PC-9 (cell line): Measurements from ENCODE around the gene CTBP2. TPM values are rescaled to one million over a fixed set of nuclear protein-coding genes. Genes with fewer than 3 reads are reported as not detected.

Experiments
- BruUV-seq: library from RNA; stranded (reverse); fragments of 400-500 nt; replicated peaks from 2 replicates; lab custom pipeline; 2021; lab: Mats Ljungman, UMichigan
- CTCF ChIA-PET: fragments of 300-600 bp; sonication (Branson Sonifier 250); formaldehyde crosslinking; loops from one replicate; lab custom pipeline; 2022; ENCODE audit warnings: antibody characterized with exemption; lab: Charles Lee
- POLR2A ChIA-PET: fragments of 300-600 bp; sonication (Branson Sonifier 250); formaldehyde crosslinking; loops from one replicate; lab custom pipeline; 2022; ENCODE audit warnings: antibody characterized with exemption; ENCODE audit not compliant: unreplicated experiment; lab: Charles Lee
- DNase-seq, 2 experiments: peaks; one replicate each; pipeline versions ENCODE4 v3.0.0 to v3.0.0-alpha.2; 2015 to 2022; ENCODE audit warnings: mixed read lengths in 1 of 2
- H2AFZ ChIP-seq: fragments of 200-600 bp; sonication (generic); 2 replicates; pipeline ENCODE4 v1.8.1; 2017; ENCODE audit warnings: antibody characterized with exemption
- H3F3A ChIP-seq: fragments of 200-600 bp; sonication (generic); 2 replicates; pipeline ENCODE4 v1.8.1; 2017; ENCODE audit warnings: antibody characterized with exemption, mild to moderate bottlenecking, low read depth; ENCODE audit not compliant: insufficient read depth
- H3K27ac ChIP-seq: fragments of 200-600 bp; sonication (generic); 2 replicates; pipeline ENCODE4 v1.6.1; 2016; ENCODE audit warnings: mixed run types
- H3K27me3 ChIP-seq: fragments of 200-600 bp; sonication (generic); 2 replicates; pipeline ENCODE4 v1.6.1; 2016; ENCODE audit warnings: low read depth, mixed run types; ENCODE audit not compliant: insufficient read depth
- H3K36me3 ChIP-seq: fragments of 200-600 bp; sonication (generic); 2 replicates; pipeline ENCODE4 v1.6.1; 2016; ENCODE audit warnings: low read depth, mixed run types
- H3K4me1 ChIP-seq: fragments of 200-600 bp; sonication (generic); replicated peaks from 2 replicates; pipeline ENCODE4 v1.6.1; 2016; ENCODE audit warnings: mixed run types; ENCODE audit not compliant: insufficient read depth
- H3K4me2 ChIP-seq: fragments of 200-600 bp; sonication (generic); 2 replicates; pipeline ENCODE4 v1.6.1; 2017; ENCODE audit warnings: mixed run types
- H3K4me3 ChIP-seq: fragments of 200-600 bp; sonication (generic); 2 replicates; pipeline ENCODE4 v1.6.1; 2016; ENCODE audit warnings: mixed run types
- H3K79me2 ChIP-seq: fragments of 200-600 bp; sonication (generic); 2 replicates; pipeline ENCODE4 v1.6.1; 2017; ENCODE audit warnings: low read depth, mixed run types
- H3K9me2 ChIP-seq: fragments of 200-600 bp; sonication (generic); 2 replicates; pipeline ENCODE4 v1.8.1; 2017; ENCODE audit warnings: mild to moderate bottlenecking; ENCODE audit not compliant: insufficient read depth
- H3K9me3 ChIP-seq: fragments of 200-600 bp; sonication (generic); 2 replicates; pipeline ENCODE4 v1.8.1; 2016; ENCODE audit warnings: low read depth; ENCODE audit not compliant: insufficient read depth
- H4K20me1 ChIP-seq: fragments of 200-600 bp; sonication (generic); 2 replicates; pipeline ENCODE4 v1.8.1; 2017; ENCODE audit not compliant: insufficient read depth
- EZH2 ChIP-seq: fragments of 200-600 bp; sonication (generic); IDR thresholded peaks from 2 replicates; pipeline ENCODE4 v1.8.0; 2017; ENCODE audit warnings: antibody characterized with exemption, low read depth
- intact Hi-C: fragments of 100-400 bp; cut with micrococcal nuclease; formaldehyde crosslinking; loops from one replicate; pipeline ENCODE4 v1.10.0; 2022; ENCODE audit not compliant: unreplicated experiment
- total RNA-seq: library from RNA; stranded (reverse); gene quantifications from 2 replicates; pipeline ENCODE4 v1.2.3, GENCODE V29; 2021
- TF ChIP-seq, protein P1 (sequence below): fragments of 200-600 bp; sonication (generic); conservative IDR thresholded peaks from 2 replicates; pipeline ENCODE4 v1.6.1; 2017; ENCODE audit warnings: mixed run types, antibody characterized with exemption, mild to moderate bottlenecking, moderate library complexity

The CTBP2 gene
- total RNA-seq, 1 experiment from 2014 or later = 60.5 TPM

DNA sequence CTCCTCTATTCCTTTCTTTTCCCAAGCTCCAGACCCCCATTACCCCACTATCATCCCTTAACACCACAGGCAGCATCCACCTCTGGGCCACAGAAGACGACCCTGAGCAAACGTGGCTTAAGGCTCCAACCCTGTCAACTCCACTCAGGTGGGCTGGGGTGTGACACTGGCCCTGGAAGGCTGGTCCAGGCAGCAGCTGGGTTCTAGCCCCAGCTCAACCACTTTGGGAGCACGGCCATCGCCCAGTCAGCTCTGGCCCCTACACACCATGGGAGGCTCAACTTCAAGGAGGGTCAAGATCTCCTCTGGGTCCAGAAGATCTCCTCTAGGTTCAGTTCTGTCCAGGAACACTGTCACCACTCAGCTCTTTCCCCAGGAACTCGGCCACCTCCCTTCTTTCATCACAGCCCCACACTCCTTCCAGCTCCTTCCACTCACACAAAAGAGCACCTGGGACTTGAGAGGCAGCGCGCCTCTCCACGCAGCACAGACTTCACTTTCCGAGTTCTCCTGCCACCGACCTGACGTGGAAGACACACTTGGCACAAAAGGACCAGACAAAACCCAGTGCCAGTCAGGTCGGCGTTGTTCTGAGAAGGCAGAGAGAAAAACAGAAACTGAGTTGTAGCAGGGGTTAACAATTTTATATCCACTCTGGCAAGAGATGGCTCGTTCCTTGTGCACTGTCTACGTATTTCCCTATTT, 84.1 kb downstream of the CTBP2 start:
- Histone ChIP-seq H3K79me2 (peaks cover 70% of the 10 kb centered on the region), H3K4me1 (no peaks in the 10 kb centered on the region), H3K27me3 (no peaks in the 10 kb centered on the region), H3K36me3 (0 out of 2 replicates have a peak, but pooled peaks cover 6% of the 10 kb centered on the region), H2AFZ (no peak overlapping the region), H3F3A (no peaks in the 10 kb centered on the region), H4K20me1 (peaks cover 5% of the 10 kb centered on the region; the same call in 1 of the 2 replicates), H3K4me2 (no peak overlapping the region), H3K9me2 (no peaks in the 10 kb centered on the region), H3K4me3 (no peak overlapping the region), H3K27ac (no peak overlapping the region), H3K9me3 (no peaks in the 10 kb centered on the region)
- DNase-seq = no peak
- TF ChIP-seq, protein P1, sequence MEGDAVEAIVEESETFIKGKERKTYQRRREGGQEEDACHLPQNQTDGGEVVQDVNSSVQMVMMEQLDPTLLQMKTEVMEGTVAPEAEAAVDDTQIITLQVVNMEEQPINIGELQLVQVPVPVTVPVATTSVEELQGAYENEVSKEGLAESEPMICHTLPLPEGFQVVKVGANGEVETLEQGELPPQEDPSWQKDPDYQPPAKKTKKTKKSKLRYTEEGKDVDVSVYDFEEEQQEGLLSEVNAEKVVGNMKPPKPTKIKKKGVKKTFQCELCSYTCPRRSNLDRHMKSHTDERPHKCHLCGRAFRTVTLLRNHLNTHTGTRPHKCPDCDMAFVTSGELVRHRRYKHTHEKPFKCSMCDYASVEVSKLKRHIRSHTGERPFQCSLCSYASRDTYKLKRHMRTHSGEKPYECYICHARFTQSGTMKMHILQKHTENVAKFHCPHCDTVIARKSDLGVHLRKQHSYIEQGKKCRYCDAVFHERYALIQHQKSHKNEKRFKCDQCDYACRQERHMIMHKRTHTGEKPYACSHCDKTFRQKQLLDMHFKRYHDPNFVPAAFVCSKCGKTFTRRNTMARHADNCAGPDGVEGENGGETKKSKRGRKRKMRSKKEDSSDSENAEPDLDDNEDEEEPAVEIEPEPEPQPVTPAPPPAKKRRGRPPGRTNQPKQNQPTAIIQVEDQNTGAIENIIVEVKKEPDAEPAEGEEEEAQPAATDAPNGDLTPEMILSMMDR = no peak
- no peak for TF ChIP-seq EZH2
- ChIA-PET POLR2A (no interaction called here), CTCF (no interaction called here)
- intact Hi-C loops = no loop called here
- BruUV-seq = no TSS peak

DNA sequence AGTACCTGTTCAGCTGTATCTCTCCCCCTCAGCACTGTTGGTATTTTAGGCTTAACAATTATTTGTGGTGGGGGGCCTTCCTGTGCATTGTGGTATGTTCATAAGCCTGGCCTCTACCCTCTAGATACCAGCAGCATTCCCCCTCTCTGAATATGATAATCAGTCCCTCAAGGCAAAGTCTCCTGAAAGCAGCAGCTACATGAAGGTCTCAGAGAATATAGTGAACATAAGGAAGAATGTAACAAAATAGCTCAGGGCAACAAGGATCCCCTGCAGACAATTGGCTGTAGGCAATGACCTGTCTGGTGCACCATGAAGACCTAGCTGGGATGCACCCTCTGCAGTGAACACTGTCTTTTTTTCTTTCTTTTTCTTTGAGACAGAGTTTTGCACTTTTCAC, 86.4 kb downstream of the CTBP2 start:
- no TSS peak for BruUV-seq
- Histone ChIP-seq H3F3A (no peaks in the 10 kb centered on the region), H3K36me3 (0 out of 2 replicates have a peak, but pooled peaks cover 6% of the 10 kb centered on the region), H3K4me2 (no peak overlapping the region), H4K20me1 (0 out of 2 replicates have a peak, but pooled peaks cover 2% of the 10 kb centered on the region), H3K27me3 (no peaks in the 10 kb centered on the region), H3K4me3 (no peak overlapping the region), H3K79me2 (peaks cover 70% of the 10 kb centered on the region), H2AFZ (no peak overlapping the region), H3K27ac (no peak overlapping the region), H3K9me2 (no peaks in the 10 kb centered on the region), H3K4me1 (no peaks in the 10 kb centered on the region), H3K9me3 (no peaks in the 10 kb centered on the region)
- no peak for TF ChIP-seq EZH2
- TF ChIP-seq, protein P1 = no peak
- ChIA-PET POLR2A (no interaction called here), CTCF (no interaction called here)
- intact Hi-C loops = no loop called here
- DNase-seq = no peak

DNA sequence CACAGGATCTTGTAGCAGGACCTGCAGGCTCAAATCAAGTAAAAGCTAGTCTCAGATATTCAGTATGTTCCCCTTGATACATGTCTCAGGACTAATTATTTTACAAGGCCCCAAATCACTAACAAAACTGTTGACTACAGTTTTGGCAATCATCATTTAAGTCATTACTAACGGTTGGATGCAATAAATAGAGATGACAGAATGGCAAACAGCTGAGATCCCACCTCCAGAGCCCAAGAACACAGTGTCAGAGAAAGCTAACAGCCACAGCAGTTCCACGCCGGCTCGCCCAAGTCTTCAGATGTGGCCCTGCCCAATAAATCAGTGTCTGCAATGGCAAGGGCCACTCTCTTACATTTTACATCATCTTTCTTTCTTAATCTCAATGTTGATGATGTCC, 87.6 kb downstream of the CTBP2 start:
- Histone ChIP-seq H3K4me1 (no peaks in the 10 kb centered on the region), H3F3A (no peaks in the 10 kb centered on the region), H3K36me3 (0 out of 2 replicates have a peak, but pooled peaks cover 6% of the 10 kb centered on the region), H3K9me3 (no peaks in the 10 kb centered on the region), H3K4me3 (no peak overlapping the region), H3K79me2 (peaks cover 76% of the 10 kb centered on the region), H3K9me2 (no peaks in the 10 kb centered on the region), H3K27me3 (no peaks in the 10 kb centered on the region), H3K27ac (no peak overlapping the region), H4K20me1 (0 out of 2 replicates have a peak, but pooled peaks cover 2% of the 10 kb centered on the region), H2AFZ (no peak overlapping the region), H3K4me2 (no peak overlapping the region)
- TF ChIP-seq, protein P1 = no peak
- TF ChIP-seq EZH2 = no peak
- intact Hi-C loops = no loop called here
- DNase-seq = no peak
- ChIA-PET CTCF (no interaction called here), POLR2A (no interaction called here)
- no TSS peak for BruUV-seq
